H1 (cell line): ENCODE results near the gene PIP4K2C. TPM values are rescaled to one million over a fixed set of nuclear protein-coding genes. Genes with fewer than 3 reads are reported as not detected.

Experiments
- CTCF ChIA-PET: fragments of 300-600 bp; sonication (Branson Sonifier 250); formaldehyde crosslinking; loops from one replicate; lab custom pipeline; 2021; ENCODE audit not compliant: partially characterized antibody; lab: Charles Lee
- POLR2A ChIA-PET: fragments of 300-600 bp; sonication (Branson Sonifier 250); formaldehyde crosslinking; loops from one replicate; lab custom pipeline; 2021; ENCODE audit warnings: inconsistent platforms; ENCODE audit not compliant: partially characterized antibody; lab: Charles Lee
- DNase-seq, 2 experiments: peaks; one replicate each; pipeline versions ENCODE4 v3.0.0 to v3.0.0-alpha.2; 2010 to 2022; ENCODE audit warnings: low spot score in 2 of 2, low read depth in 1 of 2, mixed read lengths in 1 of 2
- FAIRE-seq: peaks from 2 replicates; lab custom pipeline; 2011; peaks lifted over from hg19 to GRCh38; lab: Jason Lieb, UNC
- H2AFZ ChIP-seq: 2 replicates; pipeline ENCODE4 v1.8.1; 2012; ENCODE audit warnings: low read length, inconsistent platforms
- H2AK5ac ChIP-seq: 2 replicates; pipeline ENCODE4 v1.6.1; 2013; ENCODE audit warnings: low read depth, low read length
- H2BK120ac ChIP-seq: replicated peaks from 2 replicates; pipeline ENCODE3; 2013; ENCODE audit warnings: low read depth, low read length, inconsistent platforms
- H2BK12ac ChIP-seq: 2 replicates; pipeline ENCODE4 v1.6.1; 2013; ENCODE audit warnings: low read depth, low read length
- H2BK15ac ChIP-seq: 2 replicates; pipeline ENCODE4 v1.6.1; 2013; ENCODE audit warnings: low read length
- H2BK20ac ChIP-seq: 2 replicates; pipeline ENCODE4 v1.6.1; 2013; ENCODE audit warnings: low read length
- H2BK5ac ChIP-seq: 2 replicates; pipeline ENCODE4 v1.6.1; 2013; ENCODE audit warnings: low read depth, low read length
- H3K14ac ChIP-seq: 2 replicates; pipeline ENCODE4 v1.6.1; 2013; ENCODE audit warnings: inconsistent platforms; ENCODE audit not compliant: insufficient read length
- H3K18ac ChIP-seq: 2 replicates; pipeline ENCODE4 v1.6.1; 2013; ENCODE audit warnings: low read length; ENCODE audit errors: extremely low read depth
- H3K23ac ChIP-seq: 2 replicates; pipeline ENCODE4 v1.6.1; 2013; ENCODE audit warnings: inconsistent platforms; ENCODE audit not compliant: insufficient read length
- H3K23me2 ChIP-seq: 2 replicates; pipeline ENCODE4 v1.6.1; 2013; ENCODE audit warnings: low read depth, low read length
- H3K27ac ChIP-seq: 2 replicates; pipeline ENCODE4 v1.6.1; 2011; ENCODE audit warnings: low read depth, low read length, inconsistent platforms
- H3K27me3 ChIP-seq, 4 experiments: replicated peaks in 1 of 4; 1 replicate in 1 of 4; 2 replicates in 3 of 4; pipeline versions ENCODE4 v1.6.1 to v1.8.1; 2011 to 2013; ENCODE audit warnings: low read length in 3 of 4, mild to moderate bottlenecking in 3 of 4, inconsistent platforms in 2 of 4, mixed read lengths in 2 of 4, moderate library complexity in 1 of 4; ENCODE audit not compliant: control insufficient read depth in 3 of 4, insufficient read depth in 3 of 4; ENCODE audit errors: extremely low read depth in 1 of 4
- H3K36me3 ChIP-seq, 4 experiments: 2 replicates each; pipeline versions ENCODE4 v1.6.1 to v1.8.1; 2011 to 2013; ENCODE audit warnings: mild to moderate bottlenecking in 4 of 4, low read length in 3 of 4, moderate library complexity in 2 of 4, control low read depth in 1 of 4, inconsistent platforms in 1 of 4; ENCODE audit not compliant: insufficient read depth in 4 of 4, control insufficient read depth in 2 of 4
- H3K4ac ChIP-seq: replicated peaks from 2 replicates; pipeline ENCODE3; 2013; ENCODE audit warnings: low read length, low read depth, mixed read lengths, inconsistent platforms; ENCODE audit not compliant: insufficient read length
- H3K4me1 ChIP-seq, 4 experiments: replicated peaks in 1 of 4; 1 replicate in 1 of 4; 2 replicates in 3 of 4; pipeline versions ENCODE4 v1.6.1 to v1.8.1; 2011 to 2013; ENCODE audit warnings: low read length in 3 of 4, inconsistent platforms in 2 of 4, mixed read lengths in 1 of 4; ENCODE audit not compliant: insufficient read depth in 4 of 4, control insufficient read depth in 3 of 4
- H3K4me2 ChIP-seq, 2 experiments: 2 replicates each; pipeline versions ENCODE4 v1.6.1 to v1.8.1; 2011 to 2013; ENCODE audit warnings: low read depth in 2 of 2, low read length in 2 of 2, control low read depth in 1 of 2, inconsistent platforms in 1 of 2, mild to moderate bottlenecking in 1 of 2; ENCODE audit not compliant: insufficient read depth in 1 of 2
- H3K4me3 ChIP-seq, 4 experiments: fragments of 200-600, 300-600 bp in 1 of 4; sonication (generic), shearing (Covaris generic), sonication (Bioruptor Twin) in 1 of 4; 2 replicates each; pipeline versions ENCODE4 v1.5.1 to v1.8.1; 2011 to 2016; ENCODE audit warnings: low read length in 4 of 4, low read depth in 3 of 4, control low read depth in 2 of 4, inconsistent platforms in 2 of 4, mild to moderate bottlenecking in 2 of 4, mixed read lengths in 1 of 4, moderate library complexity in 1 of 4; ENCODE audit not compliant: insufficient read depth in 2 of 4; ENCODE audit errors: extremely low read depth in 1 of 4
- H3K56ac ChIP-seq: replicated peaks from 2 replicates; pipeline ENCODE3; 2013; ENCODE audit warnings: low read depth, mild to moderate bottlenecking, mixed read lengths, low read length, inconsistent platforms; ENCODE audit not compliant: insufficient read length
- H3K79me1 ChIP-seq: 2 replicates; pipeline ENCODE4 v1.6.1; 2013; ENCODE audit warnings: low read depth, low read length, control low read depth
- H3K79me2 ChIP-seq, 2 experiments: 2 replicates each; pipeline versions ENCODE4 v1.6.1 to v1.8.1; 2012 to 2013; ENCODE audit warnings: low read length in 2 of 2, mild to moderate bottlenecking in 2 of 2, inconsistent platforms in 1 of 2; ENCODE audit not compliant: insufficient read depth in 2 of 2, control insufficient read depth in 1 of 2
- H3K9ac ChIP-seq, 4 experiments: replicated peaks in 1 of 4; 1 replicate in 1 of 4; 2 replicates in 3 of 4; pipeline versions ENCODE4 v1.6.1 to v1.8.1; 2011 to 2013; ENCODE audit warnings: low read depth in 3 of 4, low read length in 3 of 4, control low read depth in 2 of 4, mild to moderate bottlenecking in 2 of 4, moderate library complexity in 2 of 4, inconsistent platforms in 1 of 4; ENCODE audit errors: extremely low read depth in 1 of 4
- H3K9me3 ChIP-seq, 2 experiments: 2 replicates each; pipeline versions ENCODE4 v1.6.1 to v1.8.1; 2012 to 2013; ENCODE audit warnings: mild to moderate bottlenecking in 2 of 2, moderate library complexity in 2 of 2, control low read depth in 1 of 2, inconsistent platforms in 1 of 2, low read depth in 1 of 2, low read length in 1 of 2, mixed read lengths in 1 of 2; ENCODE audit not compliant: insufficient read depth in 2 of 2
- H4K20me1 ChIP-seq, 2 experiments: replicated peaks in 1 of 2; 2 replicates each; pipeline versions ENCODE3 to v1.8.1; 2011 to 2013; ENCODE audit warnings: inconsistent platforms in 2 of 2, low read length in 2 of 2, mild to moderate bottlenecking in 1 of 2; ENCODE audit not compliant: insufficient read depth in 2 of 2, control insufficient read depth in 1 of 2
- H4K5ac ChIP-seq: 2 replicates; pipeline ENCODE4 v1.6.1; 2013; ENCODE audit warnings: low read length, low read depth, mixed read lengths, inconsistent platforms; ENCODE audit not compliant: insufficient read length
- H4K8ac ChIP-seq: 2 replicates; pipeline ENCODE4 v1.8.0; 2013; ENCODE audit warnings: mild to moderate bottlenecking, moderate library complexity, low read length, inconsistent platforms; ENCODE audit not compliant: insufficient read depth; ENCODE audit errors: extremely low read depth
- H4K91ac ChIP-seq: replicated peaks from 2 replicates; pipeline ENCODE3; 2013; ENCODE audit warnings: low read length, mixed read lengths, inconsistent platforms; ENCODE audit not compliant: insufficient read length
- ASH2L ChIP-seq: fragments of 200-600, 300-600 bp; sonication (generic); IDR thresholded peaks from one replicate; pipeline ENCODE4 v1.7.1; 2017; ENCODE audit warnings: low read length
- BACH1 ChIP-seq: IDR thresholded peaks from 2 replicates; pipeline ENCODE4 v1.6.1; 2012; ENCODE audit warnings: low read length, improper control_type of control experiment
- CHD1 ChIP-seq: IDR thresholded peaks from 2 replicates; pipeline ENCODE4 v1.6.1; 2012; ENCODE audit warnings: low read depth, low read length, improper control_type of control experiment
- CTBP2 ChIP-seq: IDR thresholded peaks from 2 replicates; pipeline ENCODE4 v1.7.0; 2011; ENCODE audit warnings: borderline replicate concordance, mild to moderate bottlenecking, moderate library complexity, mixed read lengths, low read length; ENCODE audit not compliant: insufficient read depth, insufficient read length
- GTF2F1 ChIP-seq: IDR thresholded peaks from 2 replicates; pipeline ENCODE4 v1.6.1; 2012; ENCODE audit warnings: low read depth, low read length, improper control_type of control experiment, borderline replicate concordance
- NRF1 ChIP-seq: IDR thresholded peaks from 2 replicates; pipeline ENCODE4 v1.6.1; 2011; ENCODE audit warnings: mild to moderate bottlenecking, low read depth, low read length, improper control_type of control experiment
- SIRT6 ChIP-seq: IDR thresholded peaks from one replicate; pipeline ENCODE4 v1.7.1; 2012; ENCODE audit warnings: low read length, inconsistent platforms
- SP1 ChIP-seq: IDR thresholded peaks from 2 replicates; pipeline ENCODE4 v1.6.1; 2011; ENCODE audit warnings: low read depth, low read length
- ZNF274 ChIP-seq: IDR thresholded peaks from 2 replicates; pipeline ENCODE4 v1.7.0; 2012; ENCODE audit warnings: low read length, borderline replicate concordance; ENCODE audit errors: extremely low read depth
- WGBS, 2 experiments: shearing (Covaris generic) in 1 of 2; methylation state at CpG; one replicate each; pipeline versions ENCODE4 v1.1.6 to v1.1.7; 2013 to 2015; ENCODE audit warnings: low lambda C conversion rate in 2 of 2, mixed read lengths in 2 of 2, inconsistent platforms in 1 of 2, low coverage in 1 of 2, missing lambda C conversion rate in 1 of 2; ENCODE audit not compliant: insufficient replicate concordance in 2 of 2, insufficient coverage in 1 of 2, insufficient read length in 1 of 2; ENCODE audit errors: extremely low coverage in 1 of 2, missing lambda C conversion rate in 1 of 2; 5-methylcytosine and 5-hydroxymethylcytosine counted together
- polyA plus RNA-seq, 7 experiments: library from polyadenylated mRNA; depleted of rRNA in 3 of 7; stranded (reverse) in 5 of 7; unstranded in 2 of 7; fragments of >200 nt in 5 of 7; fragments of 200-250 nt in 2 of 7; gene quantifications; 1 replicate in 5 of 7; 2 replicates in 1 of 7; 4 replicates in 1 of 7; pipeline versions ENCODE4 v1.2.1 to v1.2.3, GENCODE V29; 2011 to 2013; ENCODE audit warnings: missing spikeins in 2 of 7, mixed read lengths in 2 of 7
- total RNA-seq: library from RNA; stranded (reverse); fragmentation: NEBNext Ultra II Directional; extraction: Animal tissue kit (Norgen Biotek cat#: 25700); gene quantifications from 2 replicates; pipeline ENCODE4 v1.2.1, GENCODE V29; 2021

The PIP4K2C gene
- total and polyA plus RNA-seq, 2 of the 8 experiments (the other 6 are each of a cell fraction or from before 2014, with no cell fraction given): 25.0 to 27.1 TPM

GRCh38 chr12:57600395-57600794 is 9.4 kb downstream of the PIP4K2C start:
- no peak overlapping the region for H4K8ac ChIP-seq
- H3K14ac ChIP-seq: no peak overlapping the region
- no peak overlapping the region for H3K56ac ChIP-seq
- H3K36me3 ChIP-seq: peaks cover 2 to 27% (median 16%) of the 10 kb centered on the region in 4 experiments; a peak in 6 of 8 replicates
- H3K23ac ChIP-seq: no peak overlapping the region
- H3K4ac ChIP-seq: no peak overlapping the region
- no peak overlapping the region for H2AFZ ChIP-seq
- no peak for FAIRE-seq
- no peak overlapping the region for H2BK20ac ChIP-seq
- H4K5ac ChIP-seq: no peak overlapping the region
- no peak overlapping the region for H3K4me3 ChIP-seq
- H2BK12ac ChIP-seq: no peak overlapping the region
- H3K9me3 ChIP-seq: no peaks in the 10 kb centered on the region
- no peak overlapping the region for H3K9ac ChIP-seq
- no peak overlapping the region for H2BK15ac ChIP-seq
- H3K27me3 ChIP-seq: no peaks in the 10 kb centered on the region
- H2BK5ac ChIP-seq: no peak overlapping the region
- DNase-seq: no peak
- peaks cover 0 to 4% (median 2%) of the 10 kb centered on the region in 4 experiments; a peak in 6 of 7 replicates for H3K4me1 ChIP-seq
- no peaks in the 10 kb centered on the region; the same call in 1 of the 2 replicates for H3K79me1 ChIP-seq
- H3K4me2 ChIP-seq: no peak overlapping the region
- H4K91ac ChIP-seq: no peak overlapping the region
- CTCF ChIA-PET: interaction anchor here (1.2 to 4.2 kb wide), 7 partner anchors 8 to 34 kb away, joined by 3 to 24 read pairs (median 7); partner anchors contain the start of gene B4GALNT1
- H2BK120ac ChIP-seq: no peak overlapping the region
- H3K18ac ChIP-seq: no peak overlapping the region
- H2AK5ac ChIP-seq: no peak overlapping the region
- peaks cover 11% of the 10 kb centered on the region for H3K23me2 ChIP-seq
- peaks cover 0 to 2% of the 10 kb centered on the region in 2 experiments for H4K20me1 ChIP-seq
- no peak overlapping the region for H3K27ac ChIP-seq
- POLR2A ChIA-PET: interaction anchor here (0.8 to 2.3 kb wide), 6 partner anchors 8 to 19 kb away, joined by 3 to 8 read pairs (median 4); partner anchors contain the start of genes ARHGEF25 and PIP4K2C
- whole genome bisulfite sequencing, 2 experiments: 86% methylated on average over 2 of the region's 2 CpGs; no CpG with 5 or more reads in 1 of the 2 experiments
- peaks cover 0 to 4% of the 10 kb centered on the region in 2 experiments; a peak in 1 of 4 replicates for H3K79me2 ChIP-seq
- TF ChIP-seq ZNF274 (no peak), CTBP2 (no peak), NRF1 (no peak), ASH2L (no peak), BACH1 (no peak), GTF2F1 (no peak), SP1 (no peak), SIRT6 (no peak), CHD1 (no peak)
